BLaER1 (cell line): ENCODE measurements around the gene PIGQ.

Experiments used
- H3K27ac ChIP-seq: shearing (Covaris generic); formaldehyde crosslinking; 2 replicates; pipeline ENCODE4 v1.8.1; 2022
- H3K27me3 ChIP-seq: shearing (Covaris generic); formaldehyde crosslinking; 2 replicates; pipeline ENCODE4 v1.8.1; 2022
- H3K36me3 ChIP-seq: shearing (Covaris generic); formaldehyde crosslinking; 2 replicates; pipeline ENCODE4 v1.8.1; 2022
- H3K4me1 ChIP-seq: shearing (Covaris generic); formaldehyde crosslinking; 2 replicates; pipeline ENCODE4 v1.8.1; 2022
- H3K4me2 ChIP-seq: shearing (Covaris generic); formaldehyde crosslinking; 2 replicates; pipeline ENCODE4 v1.8.1; 2022
- H3K4me3 ChIP-seq: shearing (Covaris generic); formaldehyde crosslinking; 2 replicates; pipeline ENCODE4 v1.8.1; 2022
- H3K9ac ChIP-seq: shearing (Covaris generic); formaldehyde crosslinking; 2 replicates; pipeline ENCODE4 v1.8.1; 2022
- H3K9me3 ChIP-seq: shearing (Covaris generic); formaldehyde crosslinking; 2 replicates; pipeline ENCODE4 v1.8.1; 2022
- H4K20me1 ChIP-seq: shearing (Covaris generic); formaldehyde crosslinking; 2 replicates; pipeline ENCODE4 v1.8.1; 2022
- Cebpa-rat ChIP-seq: shearing (Covaris generic); IDR thresholded peaks from 2 replicates; pipeline ENCODE4 v1.8.1; 2022

Gene PIGQ

GRCh38 chr16:560701-561412 lies 8.9 kb upstream of the PIGQ start:
- H3K9ac ChIP-seq = no peak overlapping the region
- H3K4me2 ChIP-seq = peak overlapping the region; percentile 42; the same call in 1 of the 2 replicates
- no peaks in the 10 kb centered on the region for H3K9me3 ChIP-seq
- no peak for TF ChIP-seq Cebpa-rat
- H3K36me3 ChIP-seq = no peaks in the 10 kb centered on the region
- H4K20me1 ChIP-seq = peaks cover 36% of the 10 kb centered on the region
- no peak overlapping the region for H3K27ac ChIP-seq
- H3K27me3 ChIP-seq = peaks cover 56% of the 10 kb centered on the region
- H3K4me3 ChIP-seq = no peak overlapping the region
- peaks cover 77% of the 10 kb centered on the region for H3K4me1 ChIP-seq

GRCh38 chr16:561413-561794 lies 8.4 kb upstream of the PIGQ start:
- Histone ChIP-seq H3K4me1 (peaks cover 77% of the 10 kb centered on the region), H3K9me3 (no peaks in the 10 kb centered on the region), H3K36me3 (no peaks in the 10 kb centered on the region), H3K4me2 (peak overlapping the region; percentile 42; the same call in 1 of the 2 replicates), H3K27ac (no peak overlapping the region), H4K20me1 (peaks cover 36% of the 10 kb centered on the region), H3K4me3 (no peak overlapping the region), H3K27me3 (peaks cover 56% of the 10 kb centered on the region), H3K9ac (no peak overlapping the region)
- no peak for TF ChIP-seq Cebpa-rat

DNA sequence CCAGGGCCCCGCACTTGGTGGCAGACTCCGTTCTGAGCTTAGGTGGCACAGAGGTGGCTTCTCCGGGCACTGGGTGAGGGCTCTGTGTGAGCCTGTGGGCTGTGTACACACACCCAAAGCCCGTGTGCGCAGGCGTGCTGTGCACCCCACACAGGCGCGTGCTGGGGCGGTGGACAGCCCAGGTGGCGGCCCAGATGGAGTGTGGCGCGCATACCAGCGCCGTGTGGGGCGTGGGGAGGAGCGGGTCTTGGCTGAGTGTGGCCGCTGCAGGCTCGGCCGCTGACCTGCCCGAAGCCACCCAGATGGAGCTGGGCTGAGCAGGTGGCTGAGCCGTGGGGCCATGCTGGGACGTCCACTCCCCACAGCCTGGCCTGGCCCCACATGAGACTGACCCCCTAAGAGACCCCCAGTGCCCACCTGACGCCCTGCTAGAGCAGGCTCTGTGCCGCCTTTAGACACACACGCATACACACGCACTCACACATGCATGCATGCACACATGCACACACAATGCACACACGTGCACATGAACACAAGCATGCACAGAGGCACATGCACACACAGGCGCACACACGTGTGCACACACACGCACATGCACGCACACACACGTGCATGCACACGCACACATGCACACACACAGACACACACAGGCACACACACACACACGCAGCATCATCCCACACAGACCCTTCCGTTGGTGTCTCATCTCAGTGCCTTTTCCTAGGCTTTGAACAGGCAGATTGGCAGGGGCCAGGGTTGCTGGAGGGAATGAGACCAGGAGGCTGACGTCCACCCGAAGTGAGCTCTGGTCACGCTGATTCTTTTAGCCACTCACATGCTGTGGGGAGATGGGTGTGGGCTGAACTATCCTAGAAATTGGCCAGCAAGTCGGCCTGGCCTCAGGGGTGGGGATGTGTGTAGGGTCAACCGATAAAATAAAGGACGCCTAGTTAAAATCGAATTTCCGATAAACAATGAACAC lies 7.5 kb upstream of the PIGQ start:
- H3K4me1 ChIP-seq = peaks cover 76% of the 10 kb centered on the region
- H4K20me1 ChIP-seq = peaks cover 32% of the 10 kb centered on the region
- H3K4me3 ChIP-seq = no peak overlapping the region
- no peak overlapping the region for H3K9ac ChIP-seq
- H3K4me2 ChIP-seq = no peak overlapping the region
- H3K36me3 ChIP-seq = no peaks in the 10 kb centered on the region
- H3K27ac ChIP-seq = no peak overlapping the region
- no peaks in the 10 kb centered on the region for H3K9me3 ChIP-seq
- no peak for TF ChIP-seq Cebpa-rat
- peaks cover 56% of the 10 kb centered on the region for H3K27me3 ChIP-seq

- Histone ChIP-seq H3K9me3 (no peaks in the 10 kb centered on the region), H3K27ac (no peak overlapping the region), H3K4me1 (peaks cover 76% of the 10 kb centered on the region), H3K4me2 (peak overlapping the region; percentile 30; the same call in 1 of the 2 replicates), H3K4me3 (no peak overlapping the region), H3K9ac (no peak overlapping the region), H4K20me1 (peaks cover 23% of the 10 kb centered on the region), H3K27me3 (peaks cover 54% of the 10 kb centered on the region), H3K36me3 (no peaks in the 10 kb centered on the region)
- TF ChIP-seq Cebpa-rat = no peak
Measured at GRCh38 chr16:563072-563644, 6.6 kb upstream of the PIGQ start.

DNA sequence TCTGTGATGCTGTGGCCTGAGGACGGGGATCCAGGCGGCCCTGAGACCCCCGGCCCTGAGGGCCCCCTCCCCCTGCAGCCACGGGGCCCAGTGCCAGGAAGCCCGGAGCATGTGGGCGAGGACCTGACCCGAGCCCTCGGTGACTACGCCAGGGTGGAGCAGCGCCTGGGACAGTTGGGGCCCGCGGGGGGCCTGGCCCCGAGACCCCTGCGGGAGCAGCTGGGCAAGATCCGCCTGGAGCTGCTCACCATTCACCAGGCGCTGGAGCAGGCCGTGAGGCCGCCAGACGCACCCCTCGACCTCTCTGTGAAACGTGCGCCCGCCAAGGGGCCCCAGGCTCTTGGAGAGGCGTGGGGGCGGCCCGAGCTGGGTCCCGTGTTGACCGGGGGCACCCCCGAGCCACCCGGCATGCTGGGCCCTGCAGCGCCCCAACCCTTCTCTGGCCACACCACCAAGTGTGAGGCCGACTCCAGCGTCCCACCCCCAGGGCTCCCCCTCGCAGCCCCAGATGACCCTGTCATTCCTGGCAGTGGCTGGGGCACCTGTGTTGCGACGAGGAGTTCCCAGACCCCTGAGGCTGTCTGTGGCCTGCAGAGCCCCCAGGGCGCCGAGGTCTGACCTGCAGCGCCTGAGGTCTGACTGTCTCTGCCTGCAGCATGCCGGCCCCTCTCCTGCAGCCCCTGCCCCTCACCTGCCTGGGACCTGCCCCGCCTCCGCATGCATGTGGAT lies 4.9 kb upstream of the PIGQ start:
- H3K36me3 ChIP-seq = no peaks in the 10 kb centered on the region
- peaks cover 70% of the 10 kb centered on the region for H3K4me1 ChIP-seq
- H3K4me3 ChIP-seq = no peak overlapping the region
- H3K9ac ChIP-seq = no peak overlapping the region
- peaks cover 6% of the 10 kb centered on the region for H4K20me1 ChIP-seq
- H3K27ac ChIP-seq = peak overlapping the region; percentile 91
- no peaks in the 10 kb centered on the region for H3K9me3 ChIP-seq
- H3K4me2 ChIP-seq = peak overlapping the region; percentile 99
- peaks cover 37% of the 10 kb centered on the region for H3K27me3 ChIP-seq
- no peak for TF ChIP-seq Cebpa-rat

GRCh38 chr16:565419-566330 lies 4.1 kb upstream of the PIGQ start:
- peak overlapping the region; percentile 99 for H3K4me2 ChIP-seq
- peak overlapping the region; percentile 91 for H3K27ac ChIP-seq
- H3K9me3 ChIP-seq = no peaks in the 10 kb centered on the region
- H3K27me3 ChIP-seq = peaks cover 29% of the 10 kb centered on the region
- no peak for TF ChIP-seq Cebpa-rat
- H3K36me3 ChIP-seq = no peaks in the 10 kb centered on the region
- peak overlapping the region; percentile 87 for H3K9ac ChIP-seq
- peaks cover 13% of the 10 kb centered on the region for H4K20me1 ChIP-seq
- peak overlapping the region; percentile 64 for H3K4me3 ChIP-seq
- peaks cover 72% of the 10 kb centered on the region for H3K4me1 ChIP-seq

- peaks cover 72% of the 10 kb centered on the region for H3K4me1 ChIP-seq
- H3K27ac ChIP-seq = peak within 1 kb of the TSS; percentile 91
Measured at GRCh38 chr16:566475-567372, 3.0 kb upstream of the PIGQ start, which contains the start of gene NHLRC4. NHLRC4 (plus strand) TSS chr16:567005; CDS start chr16:568048, 1,043 bp downstream.

More at GRCh38 chr16:566475-567372, 3.0 kb upstream of the PIGQ start, which contains the start of gene NHLRC4:
- no peak for TF ChIP-seq Cebpa-rat
- Histone ChIP-seq H3K9me3 (no peaks in the 10 kb centered on the region), H4K20me1 (peaks cover 14% of the 10 kb centered on the region; the same call in 1 of the 2 replicates), H3K4me2 (peak within 1 kb of the TSS; percentile 99), H3K27me3 (peaks cover 18% of the 10 kb centered on the region), H3K9ac (peak within 1 kb of the TSS; percentile 87), H3K36me3 (peaks cover under 1% of the 10 kb centered on the region; the same call in 1 of the 2 replicates), H3K4me3 (peak within 1 kb of the TSS; percentile 64)
